ENCODE results near the gene PRKN.

DNA sequence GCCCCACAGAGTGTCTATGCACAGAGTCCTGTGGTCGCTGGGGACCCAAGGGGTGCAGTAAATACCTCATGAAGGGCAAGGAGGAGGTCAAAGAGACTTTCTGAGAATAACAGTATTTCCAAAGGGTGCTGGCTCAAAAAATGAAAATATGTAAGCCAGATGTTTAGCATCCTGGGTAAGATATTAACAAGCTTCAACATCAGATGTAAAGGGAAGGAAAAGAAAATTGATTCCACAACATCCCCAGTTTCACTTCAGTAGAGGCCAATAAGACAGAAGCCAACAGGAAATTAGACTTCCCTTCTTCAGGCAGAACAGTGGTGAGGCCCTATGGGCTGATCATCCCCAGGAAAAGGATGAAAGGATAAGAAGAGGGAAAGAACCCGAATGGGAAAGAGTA lies 434.7 kb downstream of the PRKN start:
- TF ChIP-seq, protein P1, sequence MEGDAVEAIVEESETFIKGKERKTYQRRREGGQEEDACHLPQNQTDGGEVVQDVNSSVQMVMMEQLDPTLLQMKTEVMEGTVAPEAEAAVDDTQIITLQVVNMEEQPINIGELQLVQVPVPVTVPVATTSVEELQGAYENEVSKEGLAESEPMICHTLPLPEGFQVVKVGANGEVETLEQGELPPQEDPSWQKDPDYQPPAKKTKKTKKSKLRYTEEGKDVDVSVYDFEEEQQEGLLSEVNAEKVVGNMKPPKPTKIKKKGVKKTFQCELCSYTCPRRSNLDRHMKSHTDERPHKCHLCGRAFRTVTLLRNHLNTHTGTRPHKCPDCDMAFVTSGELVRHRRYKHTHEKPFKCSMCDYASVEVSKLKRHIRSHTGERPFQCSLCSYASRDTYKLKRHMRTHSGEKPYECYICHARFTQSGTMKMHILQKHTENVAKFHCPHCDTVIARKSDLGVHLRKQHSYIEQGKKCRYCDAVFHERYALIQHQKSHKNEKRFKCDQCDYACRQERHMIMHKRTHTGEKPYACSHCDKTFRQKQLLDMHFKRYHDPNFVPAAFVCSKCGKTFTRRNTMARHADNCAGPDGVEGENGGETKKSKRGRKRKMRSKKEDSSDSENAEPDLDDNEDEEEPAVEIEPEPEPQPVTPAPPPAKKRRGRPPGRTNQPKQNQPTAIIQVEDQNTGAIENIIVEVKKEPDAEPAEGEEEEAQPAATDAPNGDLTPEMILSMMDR (IDR thresholded peaks at IDR 0.05) = no peak
- no peak for TF ChIP-seq EZH2 (IDR thresholded peaks at IDR 0.05)
- TF ChIP-seq EZH2phosphoT487 (IDR thresholded peaks at IDR 0.05) = no peak

All from neural progenitor cell (in vitro differentiated cells).